ENCODE measurements around the gene GLCCI1.

The GLCCI1 gene

DNA sequence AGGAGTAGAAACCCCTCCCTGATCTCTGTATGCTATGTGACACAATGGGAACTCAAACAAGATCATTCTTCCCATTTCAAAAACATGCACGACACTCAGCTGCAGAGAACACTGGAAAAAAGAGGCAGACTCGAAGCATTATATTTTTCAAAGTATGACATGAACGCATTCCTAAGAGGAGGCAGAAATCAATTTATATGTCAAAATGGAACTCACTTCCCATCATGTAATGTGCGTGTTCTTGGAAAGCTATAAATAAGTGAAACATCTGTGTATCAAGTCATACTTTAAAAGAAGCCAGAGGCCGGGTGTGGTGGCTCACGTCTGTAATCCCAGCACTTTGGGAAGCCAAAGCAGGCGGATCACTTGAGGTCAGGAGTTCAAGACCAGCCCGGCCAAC, 150.7 kb downstream of the GLCCI1 start:
- H3K4me3 ChIP-seq (ENCODE audit: low read depth, low read length), result no peak overlapping the region
- no peak for DNase-seq (ENCODE audit: low read depth)

DNA sequence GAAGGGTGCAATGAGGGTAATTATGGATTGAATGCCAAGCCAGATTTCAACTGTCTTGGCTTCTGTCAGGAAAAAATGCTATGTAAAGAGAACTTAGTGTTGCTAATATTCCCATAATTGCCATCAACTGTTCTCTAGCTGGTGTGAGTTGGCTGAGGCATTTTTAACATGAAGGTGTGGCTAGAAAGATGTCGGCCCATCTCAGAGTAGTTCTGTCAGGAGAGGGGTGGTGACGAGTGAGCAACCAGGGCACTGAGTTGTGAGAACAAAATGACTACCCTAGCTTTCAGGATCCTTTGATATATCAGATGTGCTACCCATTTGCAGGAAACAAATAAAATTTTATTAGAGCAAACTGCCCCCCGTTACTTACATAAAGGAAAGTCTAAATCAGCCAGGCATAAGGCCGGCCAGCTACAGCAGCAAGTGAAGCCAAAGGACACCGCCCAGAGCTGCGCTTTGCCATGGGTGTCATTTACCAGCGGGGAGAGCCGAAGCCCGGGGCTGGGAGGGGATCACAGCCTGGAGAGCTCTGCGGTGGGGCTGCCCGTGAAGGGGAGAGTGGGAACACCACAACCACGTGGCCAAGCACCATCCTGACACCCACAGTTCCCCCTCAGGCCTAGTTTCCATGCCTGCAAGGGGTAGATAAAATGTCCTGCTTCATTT, 151.9 kb downstream of the GLCCI1 start:
- H3K4me3 ChIP-seq (ENCODE audit: low read depth, low read length), result no peak overlapping the region
- DNase-seq (ENCODE audit: low read depth), result no peak

GRCh38 chr7:8121243-8121642, 152.6 kb downstream of the GLCCI1 start:
- no peak for DNase-seq (ENCODE audit: low read depth)
- no peak overlapping the region for H3K4me3 ChIP-seq (ENCODE audit: low read depth, low read length)

DNA sequence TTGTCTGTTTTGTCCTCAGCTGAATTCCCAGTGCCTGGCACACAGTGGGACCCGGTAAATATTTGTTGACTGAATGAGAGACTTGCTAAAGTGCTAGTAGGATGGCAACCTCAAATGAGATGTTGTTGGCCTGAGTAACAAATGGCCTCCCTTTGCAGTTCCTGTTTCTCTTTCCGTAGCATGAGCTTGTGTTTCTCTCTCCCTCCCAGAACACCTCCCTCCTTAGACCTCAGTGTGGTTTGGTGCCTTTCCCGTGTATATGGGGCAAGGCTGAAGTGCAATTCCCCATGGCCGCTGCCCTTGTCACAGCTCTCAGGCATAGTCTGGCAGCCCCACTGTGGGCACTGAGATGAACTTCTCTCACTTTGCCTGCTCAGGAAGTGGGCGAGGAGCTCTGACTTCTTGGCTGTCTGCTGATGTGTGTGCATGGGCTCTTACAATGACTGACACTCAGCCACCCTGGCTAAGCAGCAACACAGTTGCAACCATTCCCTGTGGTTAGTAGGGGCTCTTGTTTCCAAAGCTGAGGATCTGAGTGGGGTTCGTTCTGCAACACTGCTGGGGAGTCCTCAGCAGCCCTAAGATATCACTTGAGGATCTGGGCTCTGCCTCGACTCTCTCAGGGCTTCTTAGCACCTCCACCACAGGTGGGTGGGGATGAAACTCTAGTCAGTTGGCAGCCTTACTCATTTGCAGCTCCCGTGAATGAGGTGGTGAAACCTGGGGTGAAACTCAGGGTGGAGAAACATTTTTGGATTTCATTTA, 157.3 kb downstream of the GLCCI1 start:
- no peak for DNase-seq (ENCODE audit: low read depth)
- H3K4me3 ChIP-seq (ENCODE audit: low read depth, low read length), result no peak overlapping the region

- no peak for DNase-seq (ENCODE audit: low read depth)
- no peak overlapping the region for H3K4me3 ChIP-seq (ENCODE audit: low read depth, low read length)
Observed at GRCh38 chr7:8126601-8127167, 158.1 kb downstream of the GLCCI1 start.

DNA sequence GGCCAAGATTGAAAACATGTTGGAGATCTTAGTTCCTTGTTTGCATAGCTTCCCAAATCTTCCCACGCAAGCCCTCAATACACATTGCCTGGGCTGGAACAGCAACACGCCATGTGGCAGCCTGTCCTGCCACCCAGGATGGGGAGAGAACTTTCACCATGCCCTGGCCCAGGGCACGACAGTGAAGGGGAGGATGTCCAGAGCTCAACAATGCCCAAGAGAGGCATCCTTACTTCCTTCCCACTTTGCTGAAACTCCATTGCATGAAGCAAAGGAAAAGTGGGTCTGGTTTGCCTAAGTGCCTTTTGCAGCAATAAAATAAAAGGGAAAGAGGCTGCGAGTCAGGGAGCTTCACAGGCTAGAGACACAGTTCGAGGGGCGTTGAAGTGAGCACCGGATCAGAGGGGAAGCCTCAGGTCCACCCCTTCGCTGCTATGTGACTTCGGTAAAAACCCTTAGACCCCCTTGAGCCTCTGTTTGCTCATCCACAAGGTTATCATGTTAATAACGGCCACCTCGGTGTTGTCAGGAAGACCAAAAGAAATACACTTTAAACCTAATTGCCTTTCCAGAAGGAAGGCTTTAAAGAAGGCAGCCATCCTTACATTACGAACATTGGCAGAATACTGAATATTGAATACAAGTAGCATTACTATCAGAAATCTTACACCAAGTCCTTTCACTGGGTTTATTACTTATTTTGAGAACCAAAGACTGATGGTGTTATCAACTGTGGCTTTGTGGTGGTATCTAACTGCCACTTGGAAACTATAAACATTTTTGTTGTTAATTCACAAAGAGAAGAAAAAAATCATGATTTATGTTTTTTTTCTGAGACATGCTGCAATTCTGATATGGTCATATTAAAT, 160.1 kb downstream of the GLCCI1 start:
- H3K4me3 ChIP-seq (ENCODE audit: low read depth, low read length), result no peak overlapping the region
- no peak for DNase-seq (ENCODE audit: low read depth)

DNA sequence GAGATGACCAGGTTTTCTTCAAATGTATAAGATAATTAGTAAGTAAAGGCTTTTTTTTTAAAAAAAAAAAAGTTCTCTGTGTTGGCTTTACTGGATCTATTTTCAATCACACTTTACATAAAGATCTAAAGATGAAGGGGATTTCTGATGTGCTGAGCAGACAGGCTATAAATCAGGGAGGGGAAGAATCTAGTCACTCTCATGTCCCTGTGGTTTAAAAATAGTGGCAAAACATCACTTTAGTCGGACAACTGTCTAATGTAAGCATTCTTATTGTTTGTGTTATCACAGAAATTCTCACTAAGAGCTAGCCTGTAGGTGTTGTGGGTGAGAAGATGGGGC, 160.7 kb downstream of the GLCCI1 start:
- no peak for DNase-seq (ENCODE audit: low read depth)
- H3K4me3 ChIP-seq (ENCODE audit: low read depth, low read length), result no peak overlapping the region

GRCh38 chr7:8130663-8131062, 162.1 kb downstream of the GLCCI1 start:
- H3K4me3 ChIP-seq (ENCODE audit: low read depth, low read length), result no peak overlapping the region
- DNase-seq (ENCODE audit: low read depth), result no peak

DNA sequence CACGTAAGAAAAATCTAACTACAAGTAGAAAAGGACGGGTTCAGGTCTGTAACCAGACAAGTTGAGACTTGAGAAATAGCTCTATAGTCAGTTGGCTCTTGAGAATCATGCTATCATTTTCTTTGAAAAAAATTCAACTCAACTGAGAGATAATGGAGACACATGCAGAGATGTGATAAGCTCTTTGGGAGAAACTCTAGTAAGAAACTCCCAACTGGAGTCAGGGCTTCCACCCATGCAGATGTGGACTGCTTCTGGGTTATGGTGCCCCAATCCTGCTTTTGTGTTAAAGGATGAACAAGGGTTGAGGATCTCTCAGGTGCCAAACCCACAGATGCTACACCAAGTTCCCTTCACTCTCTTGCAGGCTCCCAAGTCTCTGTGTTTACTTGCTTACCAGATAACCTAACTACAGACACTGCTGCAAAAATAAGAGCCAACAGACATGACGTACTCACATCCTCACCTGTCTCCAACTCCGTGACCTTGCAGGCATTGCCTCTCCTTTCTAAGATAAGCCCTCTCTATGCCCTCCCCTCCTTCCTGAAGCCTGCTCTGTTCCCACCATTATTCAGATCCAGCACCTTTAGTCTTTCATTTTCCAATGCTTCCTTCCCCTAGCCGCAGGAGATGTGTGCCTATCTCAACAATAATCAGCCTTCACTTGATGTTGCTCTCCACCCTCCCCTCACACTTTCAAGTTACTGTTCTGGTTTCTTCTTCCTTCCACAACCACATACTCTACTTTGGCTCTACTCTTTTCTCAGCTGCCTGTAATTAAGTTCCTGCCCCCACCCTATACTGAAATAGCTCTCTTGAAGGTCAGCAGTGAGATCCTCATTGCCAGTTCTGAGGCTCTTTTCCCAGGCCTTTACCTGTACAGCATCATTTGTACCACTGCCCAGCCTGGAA, 163.4 kb downstream of the GLCCI1 start:
- no peak overlapping the region for H3K4me3 ChIP-seq (ENCODE audit: low read depth, low read length)
- DNase-seq (ENCODE audit: low read depth), result no peak

DNA sequence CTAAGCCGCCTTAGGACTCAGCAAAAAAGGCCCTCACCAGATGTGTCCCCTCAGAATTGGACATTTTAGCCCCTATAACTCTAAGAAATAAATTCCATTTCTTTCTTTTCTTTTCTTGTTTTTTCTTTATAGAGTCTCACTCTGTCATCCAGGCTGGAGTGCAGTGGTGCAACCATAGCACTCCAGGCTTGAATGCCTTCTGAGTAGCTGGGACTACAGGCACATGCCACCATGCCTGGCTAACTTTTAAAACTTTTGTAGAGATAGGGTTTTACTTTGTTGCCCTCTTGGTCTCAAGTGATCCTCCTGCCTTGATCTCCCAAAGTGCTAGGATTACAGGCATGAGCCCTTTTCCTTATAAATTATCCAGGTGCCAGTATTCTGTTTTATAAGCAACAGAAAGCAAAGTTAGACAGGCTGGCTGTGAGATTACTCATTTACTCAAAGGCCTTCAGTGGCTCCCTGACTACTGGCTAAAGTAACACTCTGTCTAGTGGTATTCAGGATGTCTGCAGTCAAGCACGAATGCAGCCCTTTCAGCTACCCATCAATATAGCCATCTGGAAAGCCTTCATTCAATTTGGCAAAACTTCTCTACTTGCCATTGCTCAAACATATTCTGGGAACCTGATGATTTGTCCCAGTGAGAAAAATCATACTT, 164.7 kb downstream of the GLCCI1 start:
- DNase-seq (ENCODE audit: low read depth), result no peak
- no peak overlapping the region for H3K4me3 ChIP-seq (ENCODE audit: low read depth, low read length)

GRCh38 chr7:8134089-8134733, 165.6 kb downstream of the GLCCI1 start:
- no peak overlapping the region for H3K4me3 ChIP-seq (ENCODE audit: low read depth, low read length)
- DNase-seq (ENCODE audit: low read depth), result no peak

DNA sequence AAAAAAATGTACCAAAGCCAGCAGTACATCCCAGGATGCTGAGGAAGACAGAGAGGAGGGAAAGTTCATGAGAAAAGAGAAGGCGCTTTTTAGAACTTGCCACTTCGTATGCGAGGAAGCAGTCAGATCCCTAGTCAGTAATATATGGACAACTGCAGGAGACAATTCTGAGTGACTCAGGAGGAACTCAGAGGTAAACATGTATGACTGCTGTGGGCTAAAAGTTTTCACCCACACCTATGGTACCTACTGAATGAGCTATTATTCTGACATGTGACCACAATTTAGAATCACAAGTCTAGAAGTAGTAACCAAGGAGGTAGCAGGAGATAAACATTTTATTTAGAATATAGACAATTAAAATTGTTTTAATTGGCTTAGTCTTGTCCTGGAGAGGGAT, 166.8 kb downstream of the GLCCI1 start:
- H3K4me3 ChIP-seq (ENCODE audit: low read depth, low read length), result no peak overlapping the region
- DNase-seq (ENCODE audit: low read depth), result no peak

- no peak overlapping the region for H3K4me3 ChIP-seq (ENCODE audit: low read depth, low read length)
Observed at GRCh38 chr7:8136051-8136730, 167.6 kb downstream of the GLCCI1 start.

More at GRCh38 chr7:8136051-8136730, 167.6 kb downstream of the GLCCI1 start:
- DNase-seq (ENCODE audit: low read depth), result no peak
